ENCODE results near the gene ALDH1L1.

DNA sequence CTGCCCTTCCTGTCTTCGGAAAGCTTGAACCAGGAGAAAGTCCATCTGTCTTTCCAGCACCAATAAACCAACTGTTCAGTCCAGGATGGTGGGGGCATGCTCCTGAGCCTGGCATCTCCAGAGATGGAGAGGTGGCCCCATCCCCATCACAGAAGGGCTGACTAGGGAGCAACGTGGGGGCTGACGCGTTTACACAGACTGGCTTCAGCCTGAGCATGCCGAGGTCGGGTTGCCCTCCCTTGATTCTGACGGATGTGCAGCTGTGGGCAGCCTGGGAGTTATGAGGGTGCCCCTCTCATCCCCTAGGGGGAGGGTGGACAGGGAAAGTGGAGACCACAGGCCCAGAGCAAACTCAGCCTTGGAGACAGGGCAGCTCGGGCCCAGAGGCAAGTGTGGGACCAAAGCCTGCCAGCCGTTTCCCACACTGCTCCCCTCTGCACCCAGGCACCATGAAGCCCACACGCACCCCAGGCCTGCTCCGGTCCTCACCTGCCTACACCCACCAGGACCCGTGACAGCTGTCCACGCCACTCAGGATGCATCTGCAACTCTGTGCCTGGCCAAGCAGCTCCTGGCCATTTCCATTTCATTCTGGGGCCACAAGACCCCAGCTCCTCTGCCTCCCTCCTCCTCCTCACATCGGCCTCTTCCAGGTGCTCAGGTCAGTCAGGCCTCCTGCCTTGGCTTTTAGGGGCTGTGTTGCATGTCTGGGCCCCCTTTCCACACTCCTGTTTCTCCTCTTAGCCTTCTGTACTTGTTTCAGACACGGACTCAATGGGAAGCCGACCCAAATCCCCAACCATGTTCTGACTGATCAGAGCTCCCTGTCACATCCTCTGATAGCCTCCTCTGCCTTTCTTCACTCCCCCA lies 48.3 kb downstream of the ALDH1L1 start:
- no peak for TF ChIP-seq CTCF (conservative IDR thresholded peaks at IDR 0.05 in 1 of 2, IDR thresholded peaks at IDR 0.05 in 1 of 2; ENCODE audit: extremely low read depth in 1 of 2, insufficient read depth in 1 of 2, low read depth in 1 of 2, low read length in 2 of 2)
- TF ChIP-seq EZH2 (IDR thresholded peaks at IDR 0.05; ENCODE audit: borderline replicate concordance, low read length): no peak
